NCI-H446 (cell line): ENCODE data around the gene SGCA.

Experiments used
- DNase-seq, 2 experiments: peaks; one replicate each; lab custom pipeline; 2025; lab: John Stamatoyannopoulos, UW

The SGCA gene

GRCh38 chr17:50165867-50166517, at the start of gene SGCA:
SGCA (plus strand) TSS chr17:50166005; CDS start chr17:50166041, 36 bp downstream.
- no peak for DNase-seq

GRCh38 chr17:50117202-50118051, 48.4 kb upstream of the SGCA start:
- no peak for DNase-seq

GRCh38 chr17:50118076-50118827, 47.6 kb upstream of the SGCA start:
- no peak for DNase-seq

GRCh38 chr17:50118828-50119218, 47.0 kb upstream of the SGCA start:
- DNase-seq = no peak

GRCh38 chr17:50120475-50121253, 45.1 kb upstream of the SGCA start:
- no peak for DNase-seq

GRCh38 chr17:50122945-50123344, 42.9 kb upstream of the SGCA start:
- DNase-seq = no peak

GRCh38 chr17:50123649-50124349, 42.0 kb upstream of the SGCA start:
- DNase-seq = peak in 1 of 2 experiments; percentile 43

- DNase-seq = no peak
These were observed 40.3 kb upstream of the SGCA start for GRCh38 chr17:50125420-50125997.

GRCh38 chr17:50127697-50128361, 38.0 kb upstream of the SGCA start:
- DNase-seq = no peak

- no peak for DNase-seq
These were observed 37.1 kb upstream of the SGCA start for GRCh38 chr17:50128441-50129352.

GRCh38 chr17:50129353-50129727, 36.5 kb upstream of the SGCA start:
- no peak for DNase-seq

GRCh38 chr17:50129728-50130558, 35.9 kb upstream of the SGCA start, which contains the start of gene SAMD14:
SAMD14 (minus strand) TSS chr17:50130160; CDS start chr17:50124959, 5,201 bp downstream.
- DNase-seq = no peak

- DNase-seq = no peak
These were observed 35.1 kb upstream of the SGCA start for GRCh38 chr17:50130559-50131305.

GRCh38 chr17:50132104-50132794, 33.6 kb upstream of the SGCA start:
- no peak for DNase-seq

GRCh38 chr17:50133028-50133768, 32.6 kb upstream of the SGCA start:
- no peak for DNase-seq

GRCh38 chr17:50133769-50134099, 32.1 kb upstream of the SGCA start:
- no peak for DNase-seq
